ENCODE results near the gene PSME1.

PSME1 gene

DNA sequence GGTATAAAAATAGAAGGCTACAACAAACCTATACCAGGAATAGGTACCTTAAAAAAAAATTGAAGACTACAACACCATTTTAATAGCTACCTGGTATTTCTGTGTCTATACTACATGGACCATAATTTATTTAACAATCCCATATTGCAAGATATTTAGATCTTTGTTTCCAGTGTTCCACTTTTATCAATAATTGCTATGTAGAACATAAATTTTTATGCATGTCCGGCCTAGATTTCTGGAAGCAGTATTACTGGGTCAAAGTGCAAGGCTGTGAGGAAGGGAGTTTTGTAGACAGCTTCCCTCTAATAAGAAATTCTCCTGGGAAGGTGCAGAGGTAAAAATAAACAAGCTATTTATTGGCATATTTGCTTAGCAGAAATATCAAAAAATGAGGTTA, 25.5 kb upstream of the PSME1 start:
- Histone ChIP-seq H4K8ac (ENCODE audit: low read depth, low read length) (no peak overlapping the region), H2AK5ac (ENCODE audit: low read depth, low read length) (no peak overlapping the region), H3K9ac (ENCODE audit: low read depth, low read length, poor library complexity) (no peak overlapping the region), H2BK120ac (ENCODE audit: low read depth, low read length) (no peak overlapping the region), H2BK12ac (ENCODE audit: low read length) (no peak overlapping the region), H3K27me3 (ENCODE audit: control insufficient read depth in 3 of 3, insufficient read depth in 3 of 3, low read depth in 1 of 3, low read length in 3 of 3) (no peaks in the 10 kb centered on the region), H3K36me3 (replicated peaks in 1 of 2; ENCODE audit: control insufficient read depth in 2 of 2, insufficient read depth in 2 of 2, low read length in 2 of 2) (no peaks in the 10 kb centered on the region), H3K27ac (replicated peaks; ENCODE audit: low read length) (no peak overlapping the region), H3K4ac (ENCODE audit: low read length) (no peak overlapping the region), H3K4me2 (ENCODE audit: insufficient read depth, low read length, poor library complexity, severe bottlenecking) (no peak overlapping the region), H4K91ac (ENCODE audit: low read depth, low read length, poor library complexity) (no peak overlapping the region), H3K23ac (ENCODE audit: low read depth, low read length, poor library complexity) (no peak overlapping the region), H2AFZ (ENCODE audit: low read length) (no peak overlapping the region), H3K4me3 (ENCODE audit: low read length in 2 of 2) (no peak overlapping the region), H2BK5ac (ENCODE audit: low read length) (no peak overlapping the region), H3K79me1 (ENCODE audit: low read depth, low read length) (no peaks in the 10 kb centered on the region), H3K9me3 (replicated peaks in 1 of 2; ENCODE audit: control insufficient read depth in 2 of 2, insufficient read depth in 1 of 2, low read depth in 1 of 2, low read length in 2 of 2) (no peaks in the 10 kb centered on the region), H3K14ac (ENCODE audit: low read length) (no peak overlapping the region), H3K18ac (ENCODE audit: low read length) (no peak overlapping the region), H2BK15ac (ENCODE audit: low read length) (no peak overlapping the region), H3K4me1 (ENCODE audit: control insufficient read depth in 2 of 2, insufficient read depth in 1 of 2, low read depth in 1 of 2, low read length in 2 of 2) (peaks cover 1 to 3% of the 10 kb centered on the region in 2 donors)
- WGBS, 2 donors (ENCODE audit: extremely low coverage in 2 of 2, insufficient read length in 2 of 2, insufficient replicate concordance in 1 of 2), result no CpG with 5 or more reads among the region's 1 CpG
- no peak for DNase-seq (ENCODE audit: low spot score)

GRCh38 chr14:24113379-24113800, 22.6 kb upstream of the PSME1 start:
- WGBS, 2 donors (ENCODE audit: extremely low coverage in 2 of 2, insufficient read length in 2 of 2, insufficient replicate concordance in 1 of 2), result no CpG with 5 or more reads among the region's 15 CpGs
- H3K14ac ChIP-seq (ENCODE audit: low read length), result peak overlapping the region; percentile 31

GRCh38 chr14:24113801-24114531, 22.0 kb upstream of the PSME1 start:
- Histone ChIP-seq H3K4me1 (ENCODE audit: control insufficient read depth in 2 of 2, insufficient read depth in 1 of 2, low read depth in 1 of 2, low read length in 2 of 2) (peaks cover 4 to 8% of the 10 kb centered on the region in 2 donors), H2BK120ac (ENCODE audit: low read depth, low read length) (peak overlapping the region; percentile 19), H3K4me2 (ENCODE audit: insufficient read depth, low read length, poor library complexity, severe bottlenecking) (peak overlapping the region; percentile 91), H4K91ac (ENCODE audit: low read depth, low read length, poor library complexity) (peak overlapping the region; percentile 96), H3K18ac (ENCODE audit: low read length) (peak overlapping the region; percentile 99), H4K8ac (ENCODE audit: low read depth, low read length) (no peak overlapping the region), H3K23ac (ENCODE audit: low read depth, low read length, poor library complexity) (peak overlapping the region; percentile 98), H3K14ac (ENCODE audit: low read length) (peak overlapping the region; percentile 31), H3K79me1 (ENCODE audit: low read depth, low read length) (no peaks in the 10 kb centered on the region), H3K4me3 (ENCODE audit: low read length in 2 of 2) (peak overlapping the region; percentile 75 to 85), H3K36me3 (replicated peaks in 1 of 2; ENCODE audit: control insufficient read depth in 2 of 2, insufficient read depth in 2 of 2, low read length in 2 of 2) (peaks cover 6 to 31% of the 10 kb centered on the region in 2 donors), H2AK5ac (ENCODE audit: low read depth, low read length) (peak overlapping the region; percentile 82), H2BK12ac (ENCODE audit: low read length) (no peak overlapping the region), H3K27ac (replicated peaks; ENCODE audit: low read length) (peak overlapping the region; percentile 98), H3K9me3 (replicated peaks in 1 of 2; ENCODE audit: control insufficient read depth in 2 of 2, insufficient read depth in 1 of 2, low read depth in 1 of 2, low read length in 2 of 2) (no peaks in the 10 kb centered on the region), H3K9ac (ENCODE audit: low read depth, low read length, poor library complexity) (peak overlapping the region; percentile 94), H3K27me3 (ENCODE audit: control insufficient read depth in 3 of 3, insufficient read depth in 3 of 3, low read depth in 1 of 3, low read length in 3 of 3) (no peaks in the 10 kb centered on the region), H2BK5ac (ENCODE audit: low read length) (peak overlapping the region; percentile 96), H3K4ac (ENCODE audit: low read length) (no peak overlapping the region), H2BK15ac (ENCODE audit: low read length) (peak overlapping the region; percentile 55), H2AFZ (ENCODE audit: low read length) (peak overlapping the region; percentile 96)
- peak; percentile 81 for DNase-seq (ENCODE audit: low spot score)
- WGBS, 2 donors (ENCODE audit: extremely low coverage in 2 of 2, insufficient read length in 2 of 2, insufficient replicate concordance in 1 of 2), result no CpG with 5 or more reads among the region's 42 CpGs

More at GRCh38 chr14:24113379-24113800, 22.6 kb upstream of the PSME1 start:
- H4K91ac ChIP-seq (ENCODE audit: low read depth, low read length, poor library complexity), result peak overlapping the region; percentile 96
- H2AK5ac ChIP-seq (ENCODE audit: low read depth, low read length), result peak overlapping the region; percentile 82
- H3K4me3 ChIP-seq (ENCODE audit: low read length in 2 of 2), result peak overlapping the region; percentile 75 to 85
- peak overlapping the region; percentile 19 for H2BK120ac ChIP-seq (ENCODE audit: low read depth, low read length)
- H3K9me3 ChIP-seq (replicated peaks in 1 of 2; ENCODE audit: control insufficient read depth in 2 of 2, insufficient read depth in 1 of 2, low read depth in 1 of 2, low read length in 2 of 2), result no peaks in the 10 kb centered on the region
- H3K18ac ChIP-seq (ENCODE audit: low read length), result peak overlapping the region; percentile 97
- H3K4me2 ChIP-seq (ENCODE audit: insufficient read depth, low read length, poor library complexity, severe bottlenecking), result peak overlapping the region; percentile 91
- H4K8ac ChIP-seq (ENCODE audit: low read depth, low read length), result no peak overlapping the region
- peak overlapping the region; percentile 96 for H2AFZ ChIP-seq (ENCODE audit: low read length)
- peak overlapping the region; percentile 55 for H2BK15ac ChIP-seq (ENCODE audit: low read length)
- H3K27ac ChIP-seq (replicated peaks; ENCODE audit: low read length), result peak overlapping the region; percentile 98
- peaks cover 4 to 8% of the 10 kb centered on the region in 2 donors for H3K4me1 ChIP-seq (ENCODE audit: control insufficient read depth in 2 of 2, insufficient read depth in 1 of 2, low read depth in 1 of 2, low read length in 2 of 2)
- H2BK5ac ChIP-seq (ENCODE audit: low read length), result peak overlapping the region; percentile 96
- no peak overlapping the region for H2BK12ac ChIP-seq (ENCODE audit: low read length)
- H3K23ac ChIP-seq (ENCODE audit: low read depth, low read length, poor library complexity), result peak overlapping the region; percentile 98
- no peak for DNase-seq (ENCODE audit: low spot score)
- H3K27me3 ChIP-seq (ENCODE audit: control insufficient read depth in 3 of 3, insufficient read depth in 3 of 3, low read depth in 1 of 3, low read length in 3 of 3), result no peaks in the 10 kb centered on the region
- peak overlapping the region; percentile 94 for H3K9ac ChIP-seq (ENCODE audit: low read depth, low read length, poor library complexity)
- H3K79me1 ChIP-seq (ENCODE audit: low read depth, low read length), result no peaks in the 10 kb centered on the region
- peaks cover 2 to 25% of the 10 kb centered on the region in 2 donors for H3K36me3 ChIP-seq (replicated peaks in 1 of 2; ENCODE audit: control insufficient read depth in 2 of 2, insufficient read depth in 2 of 2, low read length in 2 of 2)
- no peak overlapping the region for H3K4ac ChIP-seq (ENCODE audit: low read length)

Data from neuronal stem cell (in vitro differentiated cells).